ENCODE data around the gene TELO2. TPM values are rescaled to one million over a fixed set of nuclear protein-coding genes. Genes with fewer than 3 reads are reported as not detected.

TELO2 gene
- total and polyA plus RNA-seq, 2 experiments from 2014 or later, result 51.6 to 58.7 TPM

DNA sequence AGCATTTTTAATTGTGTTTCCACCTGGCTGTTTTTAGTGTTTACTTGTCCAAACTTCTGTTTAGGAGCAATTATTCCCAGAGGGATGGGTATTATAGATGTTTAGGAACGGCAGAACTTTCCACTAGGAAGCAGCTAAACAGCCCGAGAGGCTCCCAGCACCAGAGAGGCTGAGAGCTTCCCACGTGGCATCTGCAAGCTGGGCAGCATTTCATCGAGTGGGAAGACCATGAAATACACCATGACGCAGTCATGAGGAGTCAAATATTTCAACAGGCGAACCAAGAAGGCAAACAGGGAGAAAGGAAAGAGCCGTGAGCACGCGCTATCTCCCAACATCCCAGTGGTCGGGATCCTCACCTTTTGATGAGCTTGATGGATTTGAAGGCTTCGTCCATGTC, 64.4 kb downstream of the TELO2 start:
- H3K36me3 ChIP-seq, result peaks cover 25% of the 10 kb centered on the region
- H3K4me1 ChIP-seq (ENCODE audit: low read depth), result no peaks in the 10 kb centered on the region
- no peaks in the 10 kb centered on the region for H3K9me3 ChIP-seq (ENCODE audit: low read depth)
- H3K4me3 ChIP-seq, result no peak overlapping the region
- H3K27ac ChIP-seq, result no peak overlapping the region
- TF ChIP-seq, protein P1, sequence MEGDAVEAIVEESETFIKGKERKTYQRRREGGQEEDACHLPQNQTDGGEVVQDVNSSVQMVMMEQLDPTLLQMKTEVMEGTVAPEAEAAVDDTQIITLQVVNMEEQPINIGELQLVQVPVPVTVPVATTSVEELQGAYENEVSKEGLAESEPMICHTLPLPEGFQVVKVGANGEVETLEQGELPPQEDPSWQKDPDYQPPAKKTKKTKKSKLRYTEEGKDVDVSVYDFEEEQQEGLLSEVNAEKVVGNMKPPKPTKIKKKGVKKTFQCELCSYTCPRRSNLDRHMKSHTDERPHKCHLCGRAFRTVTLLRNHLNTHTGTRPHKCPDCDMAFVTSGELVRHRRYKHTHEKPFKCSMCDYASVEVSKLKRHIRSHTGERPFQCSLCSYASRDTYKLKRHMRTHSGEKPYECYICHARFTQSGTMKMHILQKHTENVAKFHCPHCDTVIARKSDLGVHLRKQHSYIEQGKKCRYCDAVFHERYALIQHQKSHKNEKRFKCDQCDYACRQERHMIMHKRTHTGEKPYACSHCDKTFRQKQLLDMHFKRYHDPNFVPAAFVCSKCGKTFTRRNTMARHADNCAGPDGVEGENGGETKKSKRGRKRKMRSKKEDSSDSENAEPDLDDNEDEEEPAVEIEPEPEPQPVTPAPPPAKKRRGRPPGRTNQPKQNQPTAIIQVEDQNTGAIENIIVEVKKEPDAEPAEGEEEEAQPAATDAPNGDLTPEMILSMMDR (IDR thresholded peaks at IDR 0.05; ENCODE audit: low read depth, low read length), result no peak
- H3K27me3 ChIP-seq, result no peaks in the 10 kb centered on the region
- DNase-seq (ENCODE audit: low read depth in 1 of 2, low spot score in 1 of 2), result no peak

DNA sequence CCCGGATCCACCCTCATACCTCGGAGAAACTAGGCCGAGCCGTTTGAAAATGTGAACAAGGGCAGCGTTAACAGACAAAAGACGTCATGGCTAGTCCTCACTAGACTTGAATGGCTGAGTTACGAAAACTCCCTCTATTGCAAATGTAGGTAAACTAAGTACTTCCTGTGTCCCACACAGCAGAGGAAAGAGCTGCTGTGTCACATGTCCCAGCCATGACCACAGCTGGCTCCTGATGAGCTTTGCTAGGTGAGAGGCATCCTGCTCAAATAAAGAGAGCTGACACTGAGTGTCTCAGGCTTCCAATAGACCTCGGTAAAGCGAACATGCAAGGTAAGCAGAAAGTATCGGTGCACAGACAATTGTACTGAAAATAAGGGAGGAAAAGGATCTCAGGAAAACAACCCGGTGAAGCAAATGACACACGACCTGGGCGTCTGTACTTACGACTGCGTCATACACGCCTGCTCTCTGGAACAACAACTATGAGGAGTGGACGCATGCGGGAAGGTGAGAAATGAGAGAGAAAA, 66.4 kb downstream of the TELO2 start:
- TF ChIP-seq, protein P1 (IDR thresholded peaks at IDR 0.05; ENCODE audit: low read depth, low read length), result no peak
- no peak overlapping the region for H3K27ac ChIP-seq
- no peaks in the 10 kb centered on the region for H3K9me3 ChIP-seq (ENCODE audit: low read depth)
- H3K27me3 ChIP-seq, result no peaks in the 10 kb centered on the region
- peaks cover 29% of the 10 kb centered on the region for H3K36me3 ChIP-seq
- no peak for DNase-seq (ENCODE audit: low read depth in 1 of 2, low spot score in 1 of 2)
- H3K4me1 ChIP-seq (ENCODE audit: low read depth), result no peaks in the 10 kb centered on the region
- no peak overlapping the region for H3K4me3 ChIP-seq

Other genes starting within 250 kb of the TELO2 start
- gene TPSD1, start 237.3 kb upstream of the TELO2 start, total RNA-seq, result not detected in 2 replicates
- not detected in 2 replicates for gene TPSD1, start 237.3 kb upstream of the TELO2 start, polyA plus RNA-seq
- gene UBE2I, start 183.7 kb upstream of the TELO2 start, total RNA-seq, result 75.4 and 81.4 TPM in 2 replicates
- gene UBE2I, start 183.7 kb upstream of the TELO2 start, polyA plus RNA-seq, result 156 and 157 TPM in 2 replicates
- gene BAIAP3, start 159.7 kb upstream of the TELO2 start, total RNA-seq, result 7.4 and 8.1 TPM in 2 replicates
- gene BAIAP3, start 159.7 kb upstream of the TELO2 start, polyA plus RNA-seq, result 2.7 and 7.7 TPM in 2 replicates
- 119 and 125 TPM in 2 replicates for gene TSR3, start 141.5 kb upstream of the TELO2 start, total RNA-seq
- 157 and 173 TPM in 2 replicates for gene TSR3, start 141.5 kb upstream of the TELO2 start, polyA plus RNA-seq
- gene GNPTG, start 141.4 kb upstream of the TELO2 start, total RNA-seq, result 60.3 and 62.7 TPM in 2 replicates
- gene GNPTG, start 141.4 kb upstream of the TELO2 start, polyA plus RNA-seq, result 42.5 and 57.0 TPM in 2 replicates
- 19.5 and 35.7 TPM in 2 replicates for gene UNKL, start 78.7 kb upstream of the TELO2 start, total RNA-seq
- gene UNKL, start 78.7 kb upstream of the TELO2 start, polyA plus RNA-seq, result 16.5 and 20.5 TPM in 2 replicates
- 14.3 and 18.6 TPM in 2 replicates for gene UQCC4, start 72.6 kb upstream of the TELO2 start, total RNA-seq
- gene UQCC4, start 72.6 kb upstream of the TELO2 start, polyA plus RNA-seq, result 24.6 and 36.2 TPM in 2 replicates
- 0.18 TPM in 1 of 2 replicates, not detected in the other for gene PERCC1, start 62.3 kb upstream of the TELO2 start, total RNA-seq
- not detected in 2 replicates for gene PERCC1, start 62.3 kb upstream of the TELO2 start, polyA plus RNA-seq
- 0.32 and 1.5 TPM in 2 replicates for gene CCDC154, start 48.8 kb upstream of the TELO2 start, total RNA-seq
- 0.49 and 0.64 TPM in 2 replicates for gene CCDC154, start 48.8 kb upstream of the TELO2 start, polyA plus RNA-seq
- gene CLCN7, start 18.3 kb upstream of the TELO2 start, total RNA-seq, result 50.1 and 86.2 TPM in 2 replicates
- gene CLCN7, start 18.3 kb upstream of the TELO2 start, polyA plus RNA-seq, result 47.0 and 57.6 TPM in 2 replicates
- gene PTX4, start 4.4 kb upstream of the TELO2 start, total RNA-seq, result 0.30 and 0.49 TPM in 2 replicates
- gene PTX4, start 4.4 kb upstream of the TELO2 start, polyA plus RNA-seq, result not detected in 2 replicates
- gene TMEM204, start 40.3 kb downstream of the TELO2 start, total RNA-seq, result 0.39 and 0.83 TPM in 2 replicates
- 0.44 and 1.6 TPM in 2 replicates for gene TMEM204, start 40.3 kb downstream of the TELO2 start, polyA plus RNA-seq
- gene IFT140, start 118.7 kb downstream of the TELO2 start, total RNA-seq, result 40.4 and 48.9 TPM in 2 replicates
- gene IFT140, start 118.7 kb downstream of the TELO2 start, polyA plus RNA-seq, result 23.8 and 31.9 TPM in 2 replicates
- 13.1 and 15.3 TPM in 2 replicates for gene CRAMP1, start 119.0 kb downstream of the TELO2 start, total RNA-seq
- 7.7 and 10.3 TPM in 2 replicates for gene CRAMP1, start 119.0 kb downstream of the TELO2 start, polyA plus RNA-seq
- gene JPT2, start 184.9 kb downstream of the TELO2 start, total RNA-seq, result 34.5 and 45.1 TPM in 2 replicates
- 10.0 and 10.6 TPM in 2 replicates for gene JPT2, start 184.9 kb downstream of the TELO2 start, polyA plus RNA-seq
- gene MAPK8IP3, start 212.8 kb downstream of the TELO2 start, total RNA-seq, result 109 and 127 TPM in 2 replicates
- 57.1 and 75.2 TPM in 2 replicates for gene MAPK8IP3, start 212.8 kb downstream of the TELO2 start, polyA plus RNA-seq

Data from cardiac muscle cell (in vitro differentiated cells and primary cell).